Small intestine (tissue), 7 donors: ENCODE measurements around the gene IFIT2. TPM values are rescaled to one million over a fixed set of nuclear protein-coding genes. Genes with fewer than 3 reads are reported as not detected.
A peak's percentile ranks its signal among the peaks of the same experiment; 100 is the strongest.
"Not testable (repeated sequence)": the region's sequence is repeated elsewhere in the genome, so short reads cannot be mapped to it uniquely, and the experiment has no call there.

Experiments used
- DNase-seq, 2 donors: peaks; one replicate each; pipeline versions ENCODE4 v3.0.0 to v3.0.0-alpha.2; 2013
- FAIRE-seq: peaks from 2 replicates; lab custom pipeline; 2012; peaks lifted over from hg19 to GRCh38; lab: Jason Lieb, UNC
- H3K27ac ChIP-seq, 3 donors: one replicate each; pipeline ENCODE4 v1.5.1; 2013; ENCODE audit warnings: low read length in 2 of 3, mild to moderate bottlenecking in 2 of 3, control low read depth in 1 of 3, inconsistent platforms in 1 of 3, low read depth in 1 of 3, moderate library complexity in 1 of 3
- H3K27me3 ChIP-seq, 3 donors: one replicate each; pipeline ENCODE4 v1.6.1; 2013; ENCODE audit warnings: low read length in 3 of 3, inconsistent platforms in 1 of 3; ENCODE audit not compliant: control insufficient read depth in 3 of 3, insufficient read depth in 3 of 3
- H3K36me3 ChIP-seq, 3 donors: one replicate each; pipeline ENCODE4 v1.6.1; 2013; ENCODE audit warnings: low read length in 3 of 3, inconsistent platforms in 1 of 3, low read depth in 1 of 3, mild to moderate bottlenecking in 1 of 3, moderate library complexity in 1 of 3; ENCODE audit not compliant: control insufficient read depth in 3 of 3, insufficient read depth in 2 of 3
- H3K4me1 ChIP-seq, 3 donors: one replicate each; pipeline ENCODE4 v1.6.1; 2013; ENCODE audit warnings: low read length in 2 of 3, inconsistent platforms in 1 of 3, low read depth in 1 of 3, mild to moderate bottlenecking in 1 of 3, moderate library complexity in 1 of 3; ENCODE audit not compliant: control insufficient read depth in 3 of 3, insufficient read depth in 2 of 3
- H3K4me3 ChIP-seq, 3 donors: one replicate each; pipeline ENCODE4 v1.5.1; 2013; ENCODE audit warnings: low read length in 3 of 3, control low read depth in 1 of 3, inconsistent platforms in 1 of 3, low read depth in 1 of 3, mild to moderate bottlenecking in 1 of 3, moderate library complexity in 1 of 3
- H3K9me3 ChIP-seq, 2 donors: one replicate each; pipeline ENCODE4 v1.6.1; 2013; ENCODE audit warnings: low read depth in 1 of 2, low read length in 1 of 2; ENCODE audit not compliant: control insufficient read depth in 2 of 2, insufficient read depth in 1 of 2
- WGBS, 3 donors: extraction: QIAGEN DNeasy Blood & Tissue Kit; methylation state at CpG; one replicate each; pipeline ENCODE4 v1.1.7; 2013; 5-methylcytosine and 5-hydroxymethylcytosine counted together
- polyA plus RNA-seq, 4 donors: library from polyadenylated mRNA; stranded (reverse) in 3 of 4; unstranded in 1 of 4; fragments of 200-250 nt in 3 of 4; fragments of 120-200 nt in 1 of 4; gene quantifications; one replicate each; pipeline versions ENCODE4 v1.2.1 to v1.2.3, GENCODE V29; 2013
- donor health status: healthy with polysubstance abuse.
- donor health status: control.
- donor health status: control.
- donor health status: Bipolar disorder and iron deficiency.
- donor health status: healthy.

The IFIT2 gene
- polyA plus RNA-seq, 4 donors = 2.3 to 4.9 (median 4.5) TPM

GRCh38 chr10:89318047-89318446 is 16.2 kb downstream of the IFIT2 start:
- not testable (repeated sequence) for DNase-seq

GRCh38 chr10:89325081-89325480 is 23.2 kb downstream of the IFIT2 start:
- not testable (repeated sequence) for H3K27ac ChIP-seq, H3K27me3 ChIP-seq, H3K4me1 ChIP-seq, FAIRE-seq, H3K9me3 ChIP-seq, H3K36me3 ChIP-seq, DNase-seq, H3K4me3 ChIP-seq

More at GRCh38 chr10:89318047-89318446, 16.2 kb downstream of the IFIT2 start:
- H3K27me3 ChIP-seq, H3K4me3 ChIP-seq, FAIRE-seq, H3K9me3 ChIP-seq, H3K4me1 ChIP-seq, H3K36me3 ChIP-seq, H3K27ac ChIP-seq: not testable (repeated sequence)
- 95 to 98% (median 95%) methylated on average over 4 of the region's 4 CpGs for WGBS, 3 donors

GRCh38 chr10:89325856-89326255 is 24.0 kb downstream of the IFIT2 start:
- not testable (repeated sequence) for H3K27me3 ChIP-seq, FAIRE-seq, DNase-seq, H3K27ac ChIP-seq, H3K9me3 ChIP-seq, H3K36me3 ChIP-seq, H3K4me3 ChIP-seq
- peaks cover 2 to 14% (median 4%) of the 10 kb centered on the region in 3 donors for H3K4me1 ChIP-seq
- 59 to 76% (median 74%) methylated on average over 2 of the region's 2 CpGs for WGBS, 3 donors

GRCh38 chr10:89327803-89328441 is 26.1 kb downstream of the IFIT2 start, which contains the start of gene IFIT3:
Gene IFIT3, plus strand, starts transcription at chr10:89327997. Its CDS starts 77 bp downstream, at chr10:89328074.
- Histone ChIP-seq H3K4me3 (peak within 1 kb of the TSS; percentile 25 to 57 (median 57)), H3K9me3 (no peaks in the 10 kb centered on the region), H3K27ac (peak within 1 kb of the TSS; percentile 73 to 97 (median 81)), H3K36me3 (no peaks in the 10 kb centered on the region), H3K27me3 (no peaks in the 10 kb centered on the region), H3K4me1 (peaks cover 2 to 22% (median 8%) of the 10 kb centered on the region in 3 donors)
- no peak for FAIRE-seq
- 1 to 2% (median 2%) methylated on average over 7 of the region's 7 CpGs for WGBS, 3 donors
- DNase-seq = peak; percentile 61 to 71

- H3K36me3 ChIP-seq = no peaks in the 10 kb centered on the region
- no peak for FAIRE-seq
- peak overlapping the region in 2 of 3 donors; percentile 36 to 81 for H3K27ac ChIP-seq
- no peaks in the 10 kb centered on the region for H3K9me3 ChIP-seq
- H3K4me3 ChIP-seq = no peak overlapping the region
- no peaks in the 10 kb centered on the region for H3K27me3 ChIP-seq
- 77 to 87% (median 84%) methylated on average over 2 of the region's 2 CpGs for WGBS, 3 donors
- peaks cover 2 to 34% (median 15%) of the 10 kb centered on the region in 3 donors for H3K4me1 ChIP-seq
- DNase-seq = no peak
These were observed 27.3 kb downstream of the IFIT2 start for GRCh38 chr10:89329151-89329550.

GRCh38 chr10:89330014-89330413 is 28.2 kb downstream of the IFIT2 start:
- not testable (repeated sequence) for H3K4me3 ChIP-seq, FAIRE-seq, H3K27me3 ChIP-seq, H3K9me3 ChIP-seq, H3K36me3 ChIP-seq, DNase-seq
- Histone ChIP-seq H3K4me1 (peaks cover 2 to 37% (median 15%) of the 10 kb centered on the region in 3 donors), H3K27ac (peak overlapping the region in 1 of 3 donors; percentile 58)
- WGBS, 3 donors = 68 to 74% (median 70%) methylated on average over 2 to 3 of the region's 3 CpGs

- DNase-seq (no peak), FAIRE-seq (no peak)
- Histone ChIP-seq H3K27ac (peak overlapping the region in 2 of 3 donors; percentile 1 to 58), H3K4me3 (no peak overlapping the region), H3K9me3 (no peaks in the 10 kb centered on the region), H3K4me1 (peaks cover 3 to 37% (median 15%) of the 10 kb centered on the region in 3 donors), H3K36me3 (peaks cover 0 to 2% (median 0%) of the 10 kb centered on the region in 3 donors), H3K27me3 (no peaks in the 10 kb centered on the region)
These were observed 28.8 kb downstream of the IFIT2 start for GRCh38 chr10:89330537-89331212.

GRCh38 chr10:89331487-89332122 is 29.8 kb downstream of the IFIT2 start:
- not testable (repeated sequence) for FAIRE-seq, H3K9me3 ChIP-seq, H3K36me3 ChIP-seq, H3K27me3 ChIP-seq, DNase-seq
- Histone ChIP-seq H3K27ac (peak overlapping the region; percentile 79 to 93 (median 88)), H3K4me1 (peaks cover 3 to 37% (median 15%) of the 10 kb centered on the region in 3 donors), H3K4me3 (peak overlapping the region in 2 of 3 donors; percentile 57 to 60)
- 63 to 71% (median 66%) methylated on average over 14 of the region's 14 CpGs for WGBS, 3 donors
